Mucosa of gallbladder (tissue), 1 donor: ENCODE measurements around the gene CORO7. TPM values are rescaled to one million over a fixed set of nuclear protein-coding genes. Genes with fewer than 3 reads are reported as not detected.

Source experiments
- DNase-seq: peaks from one replicate; pipeline ENCODE4 v3.0.0-alpha.2; 2020; ENCODE audit warnings: low spot score
- total RNA-seq: library from RNA; stranded (reverse); gene quantifications from one replicate; pipeline ENCODE4 v1.2.1, GENCODE V29; 2021
- donor health status: DM: no; HTN: no; CAD: no.

The CORO7 gene
- total RNA-seq, 1 donor from 2014 or later, result 58.3 TPM

- no peak for DNase-seq
Measured at GRCh38 chr16:4426021-4426684, 9.8 kb upstream of the CORO7 start.

- peak; percentile 92 for DNase-seq
Measured at GRCh38 chr16:4425378-4426020, 9.1 kb upstream of the CORO7 start, which contains the start of gene DNAJA3. Gene DNAJA3 (plus strand): TSS chr16:4425868. CDS start chr16:4425882, 14 bp downstream.

- DNase-seq, result no peak
Measured at GRCh38 chr16:4420505-4421105, 4.2 kb upstream of the CORO7 start.

GRCh38 chr16:4419402-4419959 lies 3.1 kb upstream of the CORO7 start:
- DNase-seq, result no peak

GRCh38 chr16:4415538-4416199 lies 727 bp downstream of the CORO7 start:
- DNase-seq, result peak; percentile 52

- DNase-seq, result no peak
Measured at GRCh38 chr16:4414187-4414917, 2.0 kb downstream of the CORO7 start.

- no peak for DNase-seq
Measured at GRCh38 chr16:4412854-4413253, 3.5 kb downstream of the CORO7 start.

GRCh38 chr16:4412159-4412558 lies 4.2 kb downstream of the CORO7 start:
- DNase-seq, result no peak

GRCh38 chr16:4411684-4412083 lies 4.7 kb downstream of the CORO7 start:
- DNase-seq, result peak; percentile 34

GRCh38 chr16:4410335-4411075 lies 5.9 kb downstream of the CORO7 start:
- peak; percentile 75 for DNase-seq

GRCh38 chr16:4409081-4409932 lies 7.1 kb downstream of the CORO7 start:
- no peak for DNase-seq

GRCh38 chr16:4408323-4408690 lies 8.1 kb downstream of the CORO7 start:
- no peak for DNase-seq

GRCh38 chr16:4407543-4408322 lies 8.7 kb downstream of the CORO7 start:
- DNase-seq, result no peak

- no peak for DNase-seq
Measured at GRCh38 chr16:4404967-4405696, 11.3 kb downstream of the CORO7 start.

- no peak for DNase-seq
Measured at GRCh38 chr16:4404247-4404966, 12.0 kb downstream of the CORO7 start.

- no peak for DNase-seq
Measured at GRCh38 chr16:4403133-4403949, 13.1 kb downstream of the CORO7 start.
